Activated naive CD8-positive, alpha-beta T cell (primary cell): Measurements from ENCODE around the gene CAMSAP1.

Source experiments
- H3K27ac Mint-ChIP-seq: one replicate; pipeline ENCODE4 v1.8.0; 2021; ENCODE audit warnings: mixed read lengths
- H3K27me3 Mint-ChIP-seq: one replicate; pipeline ENCODE4 v1.8.0; 2021; ENCODE audit warnings: mixed read lengths
- H3K36me3 Mint-ChIP-seq: one replicate; pipeline ENCODE4 v1.8.0; 2021; ENCODE audit warnings: mixed read lengths
- H3K4me1 Mint-ChIP-seq: one replicate; pipeline ENCODE4 v1.8.0; 2021; ENCODE audit warnings: low read depth, mixed read lengths
- H3K4me3 Mint-ChIP-seq: one replicate; pipeline ENCODE4 v1.8.0; 2021; ENCODE audit warnings: mild to moderate bottlenecking, mixed read lengths
- H3K9me3 Mint-ChIP-seq: one replicate; pipeline ENCODE4 v1.8.0; 2021; ENCODE audit warnings: low read depth, mixed read lengths

Gene CAMSAP1

DNA sequence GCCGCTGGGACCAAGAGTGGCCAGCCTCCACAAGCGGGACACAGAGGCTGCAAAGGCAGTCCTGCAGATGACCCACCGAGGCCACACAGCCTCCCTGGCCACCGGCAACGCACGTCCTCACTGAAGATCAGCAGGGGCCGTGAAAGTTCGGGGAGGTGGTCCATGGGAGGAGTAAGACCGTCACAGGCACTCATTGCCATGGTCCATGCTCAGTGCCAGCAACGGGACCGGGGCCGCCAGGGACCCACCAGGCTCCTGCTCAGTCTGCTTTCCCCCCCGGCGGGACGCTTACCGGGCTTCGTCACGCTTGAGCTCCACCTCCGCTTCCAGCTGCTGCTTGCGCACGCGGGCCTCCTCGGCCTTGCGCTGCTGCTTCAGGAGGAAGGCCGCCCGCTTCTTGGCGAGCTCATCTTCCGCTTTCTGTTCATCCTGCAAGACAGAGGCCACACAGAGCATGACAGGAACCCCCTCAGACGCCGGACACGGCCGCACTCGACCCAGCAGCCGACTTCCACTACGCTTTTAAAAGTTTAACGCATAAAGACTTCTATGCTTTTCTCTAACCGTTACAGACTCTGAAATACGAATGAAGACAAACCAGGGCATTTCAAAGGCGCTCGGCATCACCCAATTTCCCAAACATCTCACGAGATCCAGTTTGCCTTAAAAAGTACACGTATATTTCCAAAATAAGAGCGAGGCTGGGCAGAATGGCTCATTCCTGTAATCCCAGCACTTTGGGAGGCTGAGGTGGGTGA is 88.4 kb downstream of the CAMSAP1 start:
- Mint-ChIP-seq H3K9me3 (no peaks in the 10 kb centered on the region), H3K36me3 (no peaks in the 10 kb centered on the region), H3K4me3 (no peak overlapping the region), H3K27me3 (no peaks in the 10 kb centered on the region), H3K4me1 (peaks cover 6% of the 10 kb centered on the region), H3K27ac (no peak overlapping the region)

- no peaks in the 10 kb centered on the region for H3K9me3 Mint-ChIP-seq
- no peak overlapping the region for H3K27ac Mint-ChIP-seq
- H3K36me3 Mint-ChIP-seq: no peaks in the 10 kb centered on the region
- H3K27me3 Mint-ChIP-seq: no peaks in the 10 kb centered on the region
- no peak overlapping the region for H3K4me3 Mint-ChIP-seq
- H3K4me1 Mint-ChIP-seq: peaks cover 6% of the 10 kb centered on the region
These were observed 89.2 kb downstream of the CAMSAP1 start for GRCh38 chr9:135817951-135818717.

DNA sequence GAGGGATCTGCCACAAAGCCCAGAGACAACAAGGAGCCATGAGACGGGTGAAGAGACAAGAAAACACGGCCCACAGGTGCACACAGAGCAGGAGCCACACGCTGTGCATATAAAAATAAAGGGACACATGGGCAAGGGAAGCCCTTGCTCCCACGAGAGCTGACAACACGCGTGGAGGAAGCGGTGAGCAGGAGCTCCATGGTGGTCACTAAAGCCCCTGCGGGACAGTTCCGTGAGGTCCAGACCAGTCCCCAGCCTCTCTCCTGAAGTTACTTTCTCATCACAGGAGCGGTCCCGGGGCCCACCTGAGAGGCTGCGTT is 90.7 kb downstream of the CAMSAP1 start:
- H3K4me1 Mint-ChIP-seq: peaks cover 6% of the 10 kb centered on the region
- H3K36me3 Mint-ChIP-seq: peaks cover 4% of the 10 kb centered on the region
- no peaks in the 10 kb centered on the region for H3K27me3 Mint-ChIP-seq
- H3K27ac Mint-ChIP-seq: no peak overlapping the region
- no peak overlapping the region for H3K4me3 Mint-ChIP-seq
- no peaks in the 10 kb centered on the region for H3K9me3 Mint-ChIP-seq

GRCh38 chr9:135815830-135816650 is 91.3 kb downstream of the CAMSAP1 start:
- H3K36me3 Mint-ChIP-seq: peaks cover 7% of the 10 kb centered on the region
- no peaks in the 10 kb centered on the region for H3K9me3 Mint-ChIP-seq
- H3K4me1 Mint-ChIP-seq: peaks cover 6% of the 10 kb centered on the region
- H3K4me3 Mint-ChIP-seq: no peak overlapping the region
- H3K27ac Mint-ChIP-seq: no peak overlapping the region
- no peaks in the 10 kb centered on the region for H3K27me3 Mint-ChIP-seq

DNA sequence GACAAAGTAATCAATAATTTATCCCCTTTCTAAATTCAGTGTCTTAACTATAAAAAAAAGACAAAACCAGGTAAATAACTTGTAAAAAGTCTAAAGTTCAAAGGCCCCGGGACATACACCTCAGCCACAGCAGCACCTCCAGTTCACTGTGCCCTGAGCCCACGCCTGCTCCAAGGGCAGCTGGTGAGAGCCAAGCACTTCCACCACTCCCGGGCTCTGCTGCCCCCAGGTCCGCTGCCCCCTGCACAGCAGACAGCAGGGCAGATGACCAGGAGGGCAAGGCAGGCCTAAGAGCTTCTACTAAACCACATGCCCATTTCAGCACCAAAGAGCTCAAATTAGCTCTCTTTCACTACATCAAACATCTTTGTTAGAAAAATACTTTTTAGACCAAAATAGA is 91.9 kb downstream of the CAMSAP1 start:
- H3K36me3 Mint-ChIP-seq: peaks cover 7% of the 10 kb centered on the region
- H3K4me1 Mint-ChIP-seq: peaks cover 6% of the 10 kb centered on the region
- H3K9me3 Mint-ChIP-seq: no peaks in the 10 kb centered on the region
- no peak overlapping the region for H3K27ac Mint-ChIP-seq
- H3K27me3 Mint-ChIP-seq: no peaks in the 10 kb centered on the region
- H3K4me3 Mint-ChIP-seq: no peak overlapping the region

- H3K4me1 Mint-ChIP-seq: peaks cover 6% of the 10 kb centered on the region
- no peak overlapping the region for H3K27ac Mint-ChIP-seq
- no peaks in the 10 kb centered on the region for H3K27me3 Mint-ChIP-seq
- peaks cover 9% of the 10 kb centered on the region for H3K36me3 Mint-ChIP-seq
- H3K9me3 Mint-ChIP-seq: no peaks in the 10 kb centered on the region
- H3K4me3 Mint-ChIP-seq: no peak overlapping the region
These were observed 92.8 kb downstream of the CAMSAP1 start for GRCh38 chr9:135814421-135815095.

GRCh38 chr9:135813671-135814290 is 93.6 kb downstream of the CAMSAP1 start:
- H3K9me3 Mint-ChIP-seq: no peaks in the 10 kb centered on the region
- peaks cover 9% of the 10 kb centered on the region for H3K36me3 Mint-ChIP-seq
- H3K4me3 Mint-ChIP-seq: no peak overlapping the region
- no peaks in the 10 kb centered on the region for H3K27me3 Mint-ChIP-seq
- H3K27ac Mint-ChIP-seq: no peak overlapping the region
- H3K4me1 Mint-ChIP-seq: peaks cover 6% of the 10 kb centered on the region

DNA sequence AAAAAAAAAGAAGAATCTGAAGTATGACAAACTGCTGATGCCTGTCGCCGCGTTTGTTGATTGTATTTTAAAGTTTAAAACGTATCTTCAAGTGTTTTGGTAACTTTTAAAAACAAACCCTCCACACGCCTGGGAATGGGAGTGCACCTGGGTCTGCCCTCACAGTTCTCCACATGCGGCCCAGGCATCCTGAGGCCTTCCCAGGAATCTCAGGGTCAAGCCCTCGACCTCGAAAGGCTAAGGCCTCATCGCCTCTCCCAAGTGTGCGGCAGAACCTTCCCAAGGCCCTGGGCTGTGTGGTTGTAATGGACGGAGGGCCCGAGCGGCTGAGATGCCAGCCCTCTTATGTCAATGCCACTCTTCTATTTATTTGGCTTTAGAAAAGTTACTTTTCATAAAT is 94.4 kb downstream of the CAMSAP1 start:
- Mint-ChIP-seq H3K27ac (no peak overlapping the region), H3K36me3 (peaks cover 9% of the 10 kb centered on the region), H3K27me3 (no peaks in the 10 kb centered on the region), H3K4me1 (peaks cover 6% of the 10 kb centered on the region), H3K4me3 (no peak overlapping the region), H3K9me3 (no peaks in the 10 kb centered on the region)

DNA sequence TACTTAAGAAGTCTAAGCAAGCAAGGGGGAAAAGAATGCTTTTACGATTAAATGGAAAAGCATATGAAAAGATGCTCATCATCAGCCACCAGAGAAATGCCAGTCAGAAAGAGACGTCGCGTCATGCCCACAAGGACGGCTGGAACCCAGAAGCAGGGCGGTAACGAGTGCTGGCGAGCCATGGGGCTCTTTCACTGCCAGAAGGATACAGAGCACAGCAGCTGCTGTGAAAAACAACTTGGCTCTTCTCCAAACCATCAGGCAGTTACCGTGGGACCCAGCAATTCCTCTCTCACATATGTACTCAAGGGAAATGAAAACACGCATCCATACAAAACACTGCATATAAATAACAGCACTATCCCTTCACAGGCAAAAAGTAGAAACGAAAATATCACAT is 95.5 kb downstream of the CAMSAP1 start:
- peaks cover 6% of the 10 kb centered on the region for H3K4me1 Mint-ChIP-seq
- H3K27me3 Mint-ChIP-seq: no peaks in the 10 kb centered on the region
- no peak overlapping the region for H3K4me3 Mint-ChIP-seq
- H3K9me3 Mint-ChIP-seq: no peaks in the 10 kb centered on the region
- H3K27ac Mint-ChIP-seq: no peak overlapping the region
- peaks cover 9% of the 10 kb centered on the region for H3K36me3 Mint-ChIP-seq

DNA sequence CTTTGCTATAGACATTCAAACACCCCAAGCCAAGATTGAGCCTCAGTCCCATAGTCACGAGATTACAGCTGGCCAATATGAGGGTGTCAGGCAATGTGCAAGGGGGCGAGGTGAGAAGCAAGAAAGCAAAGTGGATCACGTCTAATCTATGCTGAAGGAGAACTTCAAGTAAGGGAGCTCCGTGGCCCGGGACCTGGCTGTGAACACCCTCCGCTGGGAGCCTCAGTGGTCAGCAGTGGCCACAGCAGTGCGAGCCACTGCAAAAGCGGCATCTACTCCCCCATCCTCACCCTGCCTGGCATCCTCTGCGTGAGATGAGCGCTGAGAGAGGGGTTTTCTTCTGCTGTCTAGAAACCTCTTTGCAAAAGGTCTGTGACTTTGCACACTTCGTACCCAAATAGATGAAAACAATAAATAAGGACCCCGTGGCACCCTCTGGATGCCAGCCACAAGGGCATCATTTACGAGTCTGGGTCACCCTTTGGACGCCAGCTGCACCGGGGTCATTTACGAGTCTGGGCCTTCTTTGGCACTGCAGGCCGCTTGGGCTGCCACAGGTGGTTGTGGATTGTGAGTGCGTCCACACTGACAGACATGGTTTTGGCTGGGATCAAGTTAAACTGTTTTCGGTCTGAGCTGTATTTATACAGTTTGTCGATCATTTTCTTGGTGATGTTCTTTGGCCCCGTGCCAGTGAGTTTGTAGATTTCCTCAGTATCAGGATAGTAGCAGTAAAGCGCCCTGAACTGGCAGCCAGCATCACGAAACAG is 96.4 kb downstream of the CAMSAP1 start:
- no peaks in the 10 kb centered on the region for H3K27me3 Mint-ChIP-seq
- peaks cover 3% of the 10 kb centered on the region for H3K4me1 Mint-ChIP-seq
- peaks cover 9% of the 10 kb centered on the region for H3K36me3 Mint-ChIP-seq
- no peak overlapping the region for H3K4me3 Mint-ChIP-seq
- H3K9me3 Mint-ChIP-seq: no peaks in the 10 kb centered on the region
- H3K27ac Mint-ChIP-seq: no peak overlapping the region

DNA sequence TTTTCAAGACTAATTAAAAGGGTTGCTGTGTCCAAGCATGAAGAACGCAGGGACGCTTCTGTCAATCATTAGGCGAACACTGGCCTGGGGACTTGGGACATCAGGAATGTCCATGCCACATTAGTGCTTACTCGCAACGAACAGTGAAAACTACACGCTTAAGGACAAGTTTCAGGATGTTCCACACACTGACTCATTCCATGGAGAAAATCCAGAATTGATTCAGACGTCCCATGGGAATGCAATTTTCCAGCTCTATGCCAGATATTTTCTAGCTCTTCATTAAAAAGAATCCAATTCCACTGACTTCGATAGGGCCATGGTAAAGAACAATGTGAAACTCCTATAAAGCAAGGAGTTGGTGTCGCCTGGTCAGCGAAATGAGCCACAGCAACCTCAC is 98.2 kb downstream of the CAMSAP1 start:
- H3K4me3 Mint-ChIP-seq: no peak overlapping the region
- H3K9me3 Mint-ChIP-seq: no peaks in the 10 kb centered on the region
- H3K27me3 Mint-ChIP-seq: no peaks in the 10 kb centered on the region
- H3K4me1 Mint-ChIP-seq: peaks cover 5% of the 10 kb centered on the region
- H3K36me3 Mint-ChIP-seq: peaks cover 9% of the 10 kb centered on the region
- no peak overlapping the region for H3K27ac Mint-ChIP-seq

GRCh38 chr9:135805422-135806022 is 101.8 kb downstream of the CAMSAP1 start:
- Mint-ChIP-seq H3K9me3 (no peaks in the 10 kb centered on the region), H3K4me1 (peaks cover 5% of the 10 kb centered on the region), H3K27me3 (no peaks in the 10 kb centered on the region), H3K36me3 (peaks cover 2% of the 10 kb centered on the region), H3K27ac (no peak overlapping the region), H3K4me3 (no peak overlapping the region)

- Mint-ChIP-seq H3K4me1 (peaks cover 5% of the 10 kb centered on the region), H3K27me3 (no peaks in the 10 kb centered on the region), H3K27ac (no peak overlapping the region), H3K36me3 (peaks cover under 1% of the 10 kb centered on the region), H3K4me3 (no peak overlapping the region), H3K9me3 (no peaks in the 10 kb centered on the region)
These were observed 102.5 kb downstream of the CAMSAP1 start for GRCh38 chr9:135804581-135805421.
